A673 (cell line): Measurements from ENCODE around the gene TMEM207. TPM values are rescaled to one million over a fixed set of nuclear protein-coding genes. Genes with fewer than 3 reads are reported as not detected.

Source experiments
- BruUV-seq: library from RNA; stranded (reverse); fragments of 400-500 nt; replicated peaks from 2 replicates; lab custom pipeline; 2021; lab: Mats Ljungman, UMichigan
- CTCF ChIA-PET: fragments of 300-600 bp; sonication (Branson Sonifier 250); formaldehyde crosslinking; loops from one replicate; lab custom pipeline; 2022; ENCODE audit warnings: antibody characterized with exemption; lab: Charles Lee
- POLR2A ChIA-PET: fragments of 300-600 bp; sonication (Branson Sonifier 250); formaldehyde crosslinking; loops from one replicate; lab custom pipeline; 2022; ENCODE audit warnings: antibody characterized with exemption; ENCODE audit not compliant: low non-redundant PET; lab: Charles Lee
- DNase-seq: peaks from one replicate; pipeline ENCODE4 v3.0.0-alpha.2; 2015; ENCODE audit warnings: low spot score
- H3K27ac ChIP-seq: fragments of 200-600 bp; sonication (generic); 2 replicates; pipeline ENCODE4 v1.5.1; 2016; ENCODE audit warnings: mixed run types, low read depth, mild to moderate bottlenecking, mixed read lengths, antibody characterized with exemption, low read length; ENCODE audit not compliant: poor library complexity, severe bottlenecking
- H3K27me3 ChIP-seq: fragments of 200-600 bp; sonication (generic); replicated peaks from 2 replicates; pipeline ENCODE4 v1.6.1; 2017; ENCODE audit warnings: mixed run types, low read depth, mild to moderate bottlenecking, mixed read lengths, antibody characterized with exemption, low read length; ENCODE audit not compliant: insufficient read depth, poor library complexity
- H3K36me3 ChIP-seq: fragments of 200-600 bp; sonication (generic); 2 replicates; pipeline ENCODE4 v1.6.1; 2016; ENCODE audit warnings: mixed run types, mild to moderate bottlenecking, mixed read lengths, antibody characterized with exemption, low read length; ENCODE audit not compliant: insufficient read depth, poor library complexity, severe bottlenecking
- H3K4me1 ChIP-seq: fragments of 200-600 bp; sonication (generic); 2 replicates; pipeline ENCODE4 v1.6.1; 2017; ENCODE audit warnings: mixed run types, mild to moderate bottlenecking, mixed read lengths, antibody characterized with exemption, low read length; ENCODE audit not compliant: insufficient read depth, poor library complexity, severe bottlenecking
- H3K4me3 ChIP-seq: fragments of 200-600 bp; sonication (generic); 2 replicates; pipeline ENCODE4 v1.5.1; 2016; ENCODE audit warnings: low read depth, mixed run types, mild to moderate bottlenecking, mixed read lengths, low read length; ENCODE audit not compliant: poor library complexity, severe bottlenecking
- H3K9me3 ChIP-seq: fragments of 200-600 bp; sonication (generic); 2 replicates; pipeline ENCODE4 v1.6.1; 2016; ENCODE audit warnings: mixed run types, low read depth, mild to moderate bottlenecking, mixed read lengths, antibody characterized with exemption, low read length; ENCODE audit not compliant: poor library complexity, severe bottlenecking
- EZH2 ChIP-seq: fragments of 200-600 bp; sonication (generic); IDR thresholded peaks from 2 replicates; pipeline ENCODE4 v1.6.1; 2017; ENCODE audit warnings: borderline replicate concordance, low read depth, mild to moderate bottlenecking, mixed read lengths, antibody characterized with exemption, low read length; ENCODE audit not compliant: poor library complexity, severe bottlenecking
- intact Hi-C: fragments of 100-400 bp; cut with micrococcal nuclease; formaldehyde crosslinking; loops from one replicate; pipeline ENCODE4 v1.10.0; 2022; ENCODE audit not compliant: unreplicated experiment
- total RNA-seq: library from RNA; stranded (reverse); gene quantifications from 2 replicates; pipeline ENCODE4 v1.2.3, GENCODE V29; 2021
- TF ChIP-seq, protein P1 (sequence below): fragments of 300-800, 200-600 bp; sonication (generic); conservative IDR thresholded peaks from 2 replicates; pipeline ENCODE4 v1.5.1; 2017; ENCODE audit warnings: low read depth, mild to moderate bottlenecking, antibody characterized with exemption, low read length, moderate library complexity, mixed read lengths

TMEM207 gene
- total RNA-seq, 1 experiment from 2014 or later = not detected

DNA sequence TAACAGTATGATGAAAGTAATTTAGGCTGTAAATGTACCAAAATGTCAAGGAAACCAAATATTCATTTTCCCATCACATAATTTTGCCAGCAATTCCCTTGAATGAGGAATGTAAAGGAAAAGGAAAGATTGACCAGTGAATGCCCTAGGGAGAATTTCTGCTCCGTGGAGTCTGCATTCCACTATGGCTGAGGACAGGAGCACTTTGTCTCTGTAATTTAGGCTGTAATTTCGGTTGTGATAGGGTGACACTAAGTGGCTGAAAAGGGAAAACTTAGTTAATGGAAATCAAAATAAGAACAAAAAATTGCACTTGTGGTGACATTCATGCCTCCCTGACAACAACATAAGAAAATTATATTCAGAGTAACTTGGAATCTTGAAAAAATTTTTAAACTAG is 8.3 kb upstream of the TMEM207 start:
- Histone ChIP-seq H3K4me3 (no peak overlapping the region), H3K27ac (no peak overlapping the region), H3K4me1 (peaks cover 7% of the 10 kb centered on the region), H3K27me3 (no peaks in the 10 kb centered on the region), H3K9me3 (no peaks in the 10 kb centered on the region), H3K36me3 (no peaks in the 10 kb centered on the region)
- peak; percentile 57 for DNase-seq
- ChIA-PET CTCF (no interaction called here), POLR2A (no interaction called here)
- intact Hi-C loops = no loop called here
- no TSS peak for BruUV-seq
- TF ChIP-seq, protein P1, sequence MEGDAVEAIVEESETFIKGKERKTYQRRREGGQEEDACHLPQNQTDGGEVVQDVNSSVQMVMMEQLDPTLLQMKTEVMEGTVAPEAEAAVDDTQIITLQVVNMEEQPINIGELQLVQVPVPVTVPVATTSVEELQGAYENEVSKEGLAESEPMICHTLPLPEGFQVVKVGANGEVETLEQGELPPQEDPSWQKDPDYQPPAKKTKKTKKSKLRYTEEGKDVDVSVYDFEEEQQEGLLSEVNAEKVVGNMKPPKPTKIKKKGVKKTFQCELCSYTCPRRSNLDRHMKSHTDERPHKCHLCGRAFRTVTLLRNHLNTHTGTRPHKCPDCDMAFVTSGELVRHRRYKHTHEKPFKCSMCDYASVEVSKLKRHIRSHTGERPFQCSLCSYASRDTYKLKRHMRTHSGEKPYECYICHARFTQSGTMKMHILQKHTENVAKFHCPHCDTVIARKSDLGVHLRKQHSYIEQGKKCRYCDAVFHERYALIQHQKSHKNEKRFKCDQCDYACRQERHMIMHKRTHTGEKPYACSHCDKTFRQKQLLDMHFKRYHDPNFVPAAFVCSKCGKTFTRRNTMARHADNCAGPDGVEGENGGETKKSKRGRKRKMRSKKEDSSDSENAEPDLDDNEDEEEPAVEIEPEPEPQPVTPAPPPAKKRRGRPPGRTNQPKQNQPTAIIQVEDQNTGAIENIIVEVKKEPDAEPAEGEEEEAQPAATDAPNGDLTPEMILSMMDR = peak; percentile 38; the same call in 1 of the 2 replicates
- no peak for TF ChIP-seq EZH2

DNA sequence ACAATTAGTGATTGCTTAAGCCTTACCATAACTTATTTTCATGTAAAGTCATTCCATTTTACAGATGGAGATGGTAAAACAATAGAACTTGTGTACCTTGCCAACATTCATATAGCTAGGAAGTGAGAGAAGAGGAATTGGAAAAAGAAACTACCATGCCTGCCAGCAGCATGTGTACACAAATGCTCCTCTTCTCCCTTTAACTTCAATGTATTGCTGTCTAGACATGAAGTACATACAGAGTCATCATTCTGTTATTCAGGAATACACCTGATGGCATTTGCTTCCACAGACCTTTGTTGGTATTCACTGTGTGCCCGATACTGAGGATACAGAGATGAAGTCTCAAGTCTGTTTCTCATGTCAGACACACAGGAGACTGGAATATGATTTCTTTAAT is 7.1 kb upstream of the TMEM207 start:
- intact Hi-C loops = no loop called here
- H3K27ac ChIP-seq = no peak overlapping the region
- H3K4me3 ChIP-seq = no peak overlapping the region
- POLR2A ChIA-PET = interaction anchor here (0.6 kb wide), 1 partner anchor 105 kb away, joined by 3 read pairs; no protein-coding TSS in a partner anchor
- H3K9me3 ChIP-seq = no peaks in the 10 kb centered on the region
- CTCF ChIA-PET = no interaction called here
- peaks cover 6% of the 10 kb centered on the region for H3K4me1 ChIP-seq
- no peak for DNase-seq
- TF ChIP-seq, protein P1 = no peak
- no peak for TF ChIP-seq EZH2
- H3K27me3 ChIP-seq = no peaks in the 10 kb centered on the region
- BruUV-seq = no TSS peak
- H3K36me3 ChIP-seq = no peaks in the 10 kb centered on the region

DNA sequence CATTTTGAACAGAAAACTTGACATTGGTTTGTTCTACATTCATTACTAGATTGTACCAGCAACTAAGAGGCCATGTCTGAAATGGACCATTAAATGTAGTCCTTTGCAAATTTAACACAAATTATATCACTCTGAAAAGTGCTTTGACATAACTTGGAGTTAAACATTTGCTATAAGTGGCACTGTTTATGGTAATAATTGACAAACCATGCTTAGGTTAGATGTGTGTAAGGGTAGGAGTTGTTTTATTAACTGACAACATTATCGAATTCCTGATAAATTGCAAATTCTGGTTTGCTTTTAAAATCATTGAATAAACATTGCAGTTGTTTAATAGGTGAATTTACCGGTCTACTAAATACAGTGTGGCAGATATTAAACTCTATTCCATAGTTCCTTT is 6.1 kb upstream of the TMEM207 start:
- ChIA-PET POLR2A (no interaction called here), CTCF (no interaction called here)
- no TSS peak for BruUV-seq
- H3K4me1 ChIP-seq = peaks cover 6% of the 10 kb centered on the region
- H3K27me3 ChIP-seq = no peaks in the 10 kb centered on the region
- no peak overlapping the region for H3K27ac ChIP-seq
- no peak overlapping the region for H3K4me3 ChIP-seq
- TF ChIP-seq, protein P1 = no peak
- no peak for TF ChIP-seq EZH2
- no peak for DNase-seq
- no peaks in the 10 kb centered on the region for H3K9me3 ChIP-seq
- H3K36me3 ChIP-seq = no peaks in the 10 kb centered on the region
- intact Hi-C loops = no loop called here
